Airway epithelial cell (primary cell): ENCODE data around the gene MYO7B. TPM values are rescaled to one million over a fixed set of nuclear protein-coding genes. Genes with fewer than 3 reads are reported as not detected.

ENCODE experiments used
- total RNA-seq: library from RNA; depleted of rRNA; stranded (reverse); fragments of >200 nt; gene quantifications from 2 replicates; pipeline ENCODE4 v1.2.3, GENCODE V29; 2015

The MYO7B gene
- not detected in 2 replicates for total RNA-seq

DNA sequence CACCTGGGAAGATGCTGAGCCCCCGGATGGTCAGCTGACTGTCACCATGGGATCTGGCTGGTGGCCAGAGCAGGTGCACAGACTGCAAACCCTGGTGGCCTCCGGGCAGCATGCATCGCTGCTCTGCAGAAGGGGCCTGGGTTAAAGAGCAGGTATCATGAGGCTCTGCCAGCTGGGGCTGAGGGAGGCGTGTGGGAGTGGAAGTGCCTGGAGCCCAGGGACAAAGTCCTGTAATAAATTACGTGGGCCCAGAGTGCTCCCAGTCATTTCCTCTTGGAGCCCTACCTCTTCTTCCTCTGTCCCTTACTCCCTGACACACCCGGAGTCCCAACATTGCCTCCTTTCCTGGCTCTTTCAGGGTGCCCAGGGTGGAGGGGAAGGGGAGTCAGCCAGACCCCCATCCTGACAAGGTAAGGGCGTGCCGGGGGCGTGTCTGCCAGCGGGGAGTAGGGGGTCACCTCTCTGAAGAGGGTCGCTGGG lies at the start of gene MYO7B:
MYO7B (plus strand) TSS at position 262 of the 480 bp plus-strand sequence. CDS start 24,040 bp downstream, outside the sequence.

DNA sequence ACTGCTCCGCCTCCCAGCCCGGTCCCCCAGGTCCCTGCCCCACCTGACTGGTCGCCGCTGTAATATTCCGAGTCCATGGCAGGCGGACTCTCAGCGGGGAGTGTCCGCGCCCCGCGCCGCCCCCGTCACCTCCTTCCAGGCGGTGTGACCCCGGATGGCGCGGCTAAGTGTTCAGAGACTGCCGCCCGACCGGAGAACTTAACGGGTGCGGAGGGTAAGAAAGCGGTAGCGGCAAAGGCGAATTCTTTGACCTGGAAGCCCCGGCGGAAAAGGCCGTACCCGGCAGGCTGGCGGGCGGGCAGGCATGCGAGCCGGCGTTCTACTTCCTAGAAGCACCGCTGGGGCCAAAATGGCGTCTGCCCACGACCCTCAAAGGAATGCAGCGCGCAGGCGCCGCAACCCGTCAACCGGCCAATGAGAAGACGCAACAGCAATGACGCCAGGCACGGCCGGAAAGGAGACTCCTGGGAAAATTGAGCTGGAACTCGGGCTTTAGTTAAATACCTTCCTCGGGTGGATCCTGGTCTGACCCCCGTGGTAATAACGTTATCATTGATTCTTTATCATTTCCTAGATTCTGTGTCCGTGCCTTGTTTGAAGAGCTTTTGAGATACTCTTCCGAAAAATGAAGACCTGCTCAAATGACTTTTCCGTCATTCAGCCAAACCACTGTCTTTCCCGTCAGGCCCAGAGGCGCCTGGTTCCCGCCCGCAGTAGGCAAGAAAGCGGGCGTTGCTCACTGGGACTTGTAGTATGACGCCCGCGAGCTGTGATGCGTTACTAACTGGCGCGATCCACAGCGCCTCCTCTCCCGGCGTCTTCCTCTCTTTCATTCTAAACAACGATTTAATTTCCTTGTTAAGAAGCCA lies 9.1 kb upstream of the MYO7B start, which contains the start of gene IWS1:
IWS1 (minus strand) TSS at position 358 of the 869 bp plus-strand sequence; CDS start at position 77, 281 bp downstream.

DNA sequence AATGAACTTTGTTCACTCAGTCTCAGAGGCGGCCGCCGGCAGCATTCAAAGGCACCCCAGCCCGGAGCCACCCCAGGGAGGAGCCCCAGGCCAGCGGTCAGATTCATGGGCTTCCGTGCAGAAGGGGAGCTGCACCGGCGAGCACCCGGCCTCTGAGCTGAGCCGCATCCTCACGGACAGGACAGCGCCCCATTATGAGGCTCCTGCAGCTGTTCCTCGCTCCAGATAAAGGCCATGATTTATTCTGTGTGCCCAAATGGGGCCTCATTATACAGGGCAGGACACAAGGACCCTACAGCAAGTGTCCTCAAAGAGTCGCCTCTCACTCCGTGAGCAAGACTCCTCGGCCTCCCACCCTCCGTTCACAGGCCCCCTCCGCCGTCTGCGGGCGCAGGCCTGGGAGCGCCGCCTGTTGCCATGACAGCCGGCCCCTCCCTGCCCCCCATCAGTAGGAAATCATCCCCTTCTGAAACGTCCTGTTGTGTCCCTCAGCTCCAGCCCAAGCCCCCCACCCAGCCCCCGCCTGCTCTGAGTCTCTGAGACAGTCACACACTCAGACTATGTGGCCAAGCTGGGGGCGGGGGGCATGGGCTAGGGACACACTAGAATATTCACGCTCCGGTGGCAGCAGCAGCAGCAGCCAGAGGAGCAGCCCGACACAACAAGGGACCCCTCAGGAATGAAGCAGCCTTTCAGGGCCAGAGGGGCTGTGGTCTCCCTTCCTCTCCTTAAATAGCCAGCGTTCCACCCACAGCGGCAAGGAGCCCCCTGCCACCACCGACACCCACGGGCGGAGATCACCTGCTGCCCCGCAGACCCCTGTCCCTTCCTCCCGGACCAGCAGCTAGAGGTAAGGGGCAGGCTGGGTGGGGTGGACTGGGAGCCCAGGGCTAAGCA lies 110.2 kb downstream of the MYO7B start, which contains the start of gene GPR17:
GPR17 (plus strand) TSS at position 759 of the 897 bp plus-strand sequence. CDS start 4,583 bp downstream, outside the sequence.

GRCh38 chr2:127675331-127676261 lies 140.1 kb downstream of the MYO7B start, which contains the start of gene LIMS2:
LIMS2 (minus strand) TSS chr2:127675530; CDS start chr2:127675024, 506 bp downstream.

Other genes starting within 250 kb of the MYO7B start
- gene ERCC3, start 241.5 kb upstream of the MYO7B start, total RNA-seq: 17.9 and 23.1 TPM in 2 replicates
- 18.8 and 26.9 TPM in 2 replicates for gene MAP3K2, start 147.7 kb upstream of the MYO7B start, total RNA-seq
- gene PROC, start 117.3 kb upstream of the MYO7B start, total RNA-seq: 1.3 and 2.4 TPM in 2 replicates
- 32.7 and 39.2 TPM in 2 replicates for gene IWS1, start 9.2 kb upstream of the MYO7B start, total RNA-seq
- not detected in 2 replicates for gene GPR17, start 110.5 kb downstream of the MYO7B start, total RNA-seq
- gene LIMS2, start 139.8 kb downstream of the MYO7B start, total RNA-seq: not detected in 2 replicates
- gene SFT2D3, start 165.8 kb downstream of the MYO7B start, total RNA-seq: 4.9 and 7.9 TPM in 2 replicates